Fibroblast of the conjunctiva (primary cell): ENCODE data around the gene CBFA2T2.
"Not testable (repeated sequence)": the region's sequence is repeated elsewhere in the genome, so short reads cannot be mapped to it uniquely, and the experiment has no call there.

ENCODE experiments used
- DNase-seq: peaks from one replicate; pipeline ENCODE4 v3.0.0-alpha.2; 2010; ENCODE audit warnings: low read depth

CBFA2T2 gene

DNA sequence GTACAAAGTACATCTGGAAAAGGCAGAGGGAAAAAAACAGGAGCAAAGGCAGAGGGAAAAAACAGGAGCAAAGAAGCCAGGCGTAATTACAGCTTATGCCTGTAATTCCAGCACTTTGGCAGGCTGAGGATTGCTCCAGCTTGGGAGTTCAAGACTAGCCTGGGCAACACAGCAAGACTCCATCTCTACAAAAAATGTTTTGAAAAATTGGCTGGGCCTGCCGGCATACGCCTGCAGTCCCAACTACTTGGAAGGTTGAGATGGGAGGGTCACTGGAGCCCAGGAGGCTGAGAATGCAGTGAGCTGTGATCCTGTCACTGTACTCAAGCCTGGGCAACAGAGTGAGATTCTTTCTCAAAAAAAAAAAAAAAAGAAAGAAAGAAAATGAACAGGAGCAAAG lies 19.0 kb upstream of the CBFA2T2 start:
- DNase-seq, result no peak

DNA sequence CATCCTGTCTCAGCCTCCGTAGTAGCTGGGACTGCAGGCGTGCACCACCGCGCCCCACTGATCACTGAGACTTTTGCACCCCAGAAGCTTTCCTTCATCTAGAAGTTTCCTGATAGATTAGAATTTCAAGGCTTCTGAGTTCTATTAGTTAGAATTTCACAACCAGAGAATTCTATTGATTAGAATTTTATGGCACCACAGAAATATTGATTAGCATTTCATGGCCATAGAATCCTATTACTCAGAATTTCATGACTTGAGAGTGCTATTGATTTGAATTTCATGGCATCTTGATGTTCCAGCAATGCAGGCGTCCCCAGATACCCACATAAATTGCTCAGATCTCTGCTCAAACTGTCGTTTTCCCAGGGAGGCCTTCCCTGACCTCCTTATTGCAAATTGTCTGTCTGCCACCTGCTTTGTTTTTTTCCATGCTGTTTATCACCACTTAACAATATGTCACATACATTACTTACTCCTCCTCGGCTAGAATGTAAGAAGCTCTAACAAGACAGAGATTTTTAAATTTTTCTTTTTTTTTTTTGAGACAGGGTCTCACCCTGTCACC lies 16.9 kb upstream of the CBFA2T2 start:
- DNase-seq, result no peak

DNA sequence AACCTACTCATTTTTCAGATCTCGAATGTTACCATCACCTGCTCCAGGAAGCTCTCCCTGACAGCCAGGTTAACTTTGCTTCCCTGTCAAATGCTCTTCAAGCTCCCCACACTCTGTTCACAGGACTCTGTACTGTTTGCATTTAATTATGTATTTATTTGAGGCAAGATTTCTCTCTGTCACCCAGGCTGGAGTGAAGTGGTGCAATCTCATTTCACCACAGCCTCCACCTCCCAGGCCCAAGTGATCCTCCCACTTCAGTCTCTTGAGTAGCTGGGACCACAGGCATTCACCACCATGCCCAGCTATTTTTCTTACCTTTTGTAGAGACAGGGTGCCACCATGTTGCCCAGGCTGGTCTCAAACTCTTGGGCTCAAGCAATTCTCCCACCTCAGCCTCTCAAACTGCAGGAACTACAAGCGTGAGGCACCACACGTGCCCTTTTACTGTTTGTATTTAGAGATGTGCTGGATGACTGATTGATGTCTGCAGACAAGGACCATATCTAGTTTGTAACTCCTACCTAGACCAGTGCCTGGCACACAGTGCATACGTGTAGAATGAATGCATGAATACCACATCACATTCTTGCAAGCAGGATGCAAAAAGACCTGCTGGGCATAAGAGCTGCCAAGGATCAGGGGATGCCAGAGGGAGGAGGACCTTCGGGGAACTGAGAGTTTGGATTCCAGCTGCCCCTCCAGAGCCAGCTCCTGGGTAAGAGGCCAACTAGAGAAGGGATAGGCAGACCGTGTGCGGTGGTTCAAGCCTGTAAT lies 15.6 kb upstream of the CBFA2T2 start:
- DNase-seq, result no peak

DNA sequence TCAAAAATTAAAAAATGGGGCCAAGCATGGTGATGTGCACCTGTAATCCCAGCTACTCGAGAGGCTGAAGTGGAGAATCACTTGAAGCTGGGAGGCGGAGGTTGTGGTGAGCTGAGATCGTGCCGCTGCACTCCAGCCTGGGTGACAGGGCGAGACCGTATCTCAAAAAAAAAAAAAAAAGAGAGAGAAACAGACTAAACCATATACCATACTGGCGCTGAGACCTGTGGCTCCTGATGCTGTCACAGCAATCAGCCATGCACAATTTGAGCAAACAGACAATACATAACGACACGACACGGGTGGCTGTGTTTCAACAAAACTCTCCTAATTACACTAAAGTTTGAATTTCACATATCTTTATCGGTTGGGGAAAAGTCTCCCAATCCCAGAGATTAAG lies 14.9 kb upstream of the CBFA2T2 start:
- no peak for DNase-seq

DNA sequence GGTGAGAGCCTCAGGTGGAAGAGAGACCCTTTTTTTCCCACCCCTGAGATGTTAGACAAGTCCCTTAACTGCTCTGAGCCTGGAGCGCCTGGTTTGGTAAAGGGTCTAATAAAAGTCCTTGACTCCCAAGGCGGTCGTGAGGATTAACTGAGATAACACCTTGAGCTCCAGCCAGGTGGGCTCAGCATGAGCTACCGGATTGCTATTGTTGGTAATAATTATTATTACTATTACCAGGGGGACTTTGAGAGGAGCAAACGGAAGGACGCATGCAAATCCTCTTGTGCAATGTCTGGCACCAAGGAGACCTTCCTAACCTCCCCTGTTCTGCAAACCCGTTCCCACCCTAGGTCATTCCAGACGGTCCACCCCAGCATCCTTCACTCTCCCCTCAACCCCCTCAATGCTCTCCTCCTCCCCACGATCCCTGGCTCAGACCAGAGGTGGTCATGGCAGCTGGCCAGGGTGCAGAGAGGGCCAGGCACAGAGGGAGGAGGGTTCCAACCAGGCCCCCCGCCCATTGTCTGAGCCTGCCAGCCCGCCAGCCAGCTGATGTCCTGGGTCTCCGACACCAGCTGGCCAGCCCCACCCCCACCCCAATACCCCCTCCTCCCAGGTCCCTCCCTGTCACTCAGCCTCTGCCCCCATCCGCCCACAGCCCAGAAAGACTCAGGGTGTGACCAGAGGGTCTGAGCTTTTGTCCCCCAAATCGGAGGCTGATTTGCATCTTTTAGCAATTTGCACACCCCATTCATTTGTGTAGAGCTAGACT lies 14.3 kb upstream of the CBFA2T2 start:
- no peak for DNase-seq

DNA sequence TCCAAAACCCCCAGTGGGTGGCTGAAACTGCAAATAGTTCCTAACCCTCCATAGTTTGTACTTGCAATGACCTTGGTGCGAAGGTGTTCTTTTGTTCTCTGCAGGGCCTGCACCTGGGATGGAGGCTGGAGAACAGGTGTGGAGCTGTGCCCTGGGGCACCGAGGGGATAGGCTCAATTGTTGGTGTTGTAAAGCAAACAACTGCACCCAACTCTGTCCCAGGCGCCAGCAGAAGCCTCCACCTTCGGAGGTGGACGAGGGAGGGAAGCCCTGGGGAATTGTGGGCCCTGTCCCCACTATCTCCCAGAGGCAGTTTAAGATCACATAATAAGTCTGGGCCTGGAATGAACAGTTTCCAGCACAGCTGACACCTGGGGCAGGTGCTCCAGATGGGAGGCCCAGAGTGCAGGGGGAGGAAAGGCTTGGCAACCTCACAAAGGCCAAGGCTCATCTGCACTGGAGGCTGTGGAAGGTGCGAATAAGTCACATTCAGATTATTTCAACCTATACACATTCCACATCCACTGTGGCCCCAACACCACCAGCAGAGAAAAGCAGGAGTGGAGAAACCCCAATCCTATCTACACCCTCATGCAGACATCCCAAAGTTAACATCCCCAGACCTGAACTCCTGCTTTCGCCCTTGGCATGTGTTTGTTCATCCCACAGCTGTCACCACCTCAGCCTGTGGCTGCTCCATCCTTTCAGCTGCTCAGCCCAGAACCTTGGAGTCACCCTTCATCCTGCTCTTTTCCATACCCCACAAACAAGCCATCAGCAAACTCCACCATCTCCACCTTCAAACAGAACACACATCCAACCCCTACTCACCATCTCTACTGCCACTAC lies 12.3 kb upstream of the CBFA2T2 start:
- DNase-seq, result no peak

DNA sequence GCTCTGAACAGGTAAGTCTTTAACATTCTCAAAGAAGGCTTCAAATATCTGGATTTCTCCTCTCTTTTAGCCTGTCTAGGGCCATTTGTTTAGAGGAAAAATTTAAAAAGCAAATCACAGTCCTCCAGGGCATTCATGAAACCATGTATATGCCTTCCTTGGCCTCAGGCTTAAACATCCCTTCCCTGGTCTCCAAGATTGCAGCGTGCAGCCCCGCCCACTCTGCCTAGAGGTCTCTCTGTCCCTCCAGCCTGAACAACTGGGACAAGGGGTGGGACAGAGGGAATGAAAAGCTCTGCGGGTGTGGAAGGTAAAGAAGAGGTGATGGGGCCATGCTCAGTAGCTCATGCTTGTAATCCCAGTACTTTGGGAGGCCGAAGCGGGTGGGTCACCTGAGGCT lies 9.8 kb upstream of the CBFA2T2 start:
- DNase-seq, result no peak

DNA sequence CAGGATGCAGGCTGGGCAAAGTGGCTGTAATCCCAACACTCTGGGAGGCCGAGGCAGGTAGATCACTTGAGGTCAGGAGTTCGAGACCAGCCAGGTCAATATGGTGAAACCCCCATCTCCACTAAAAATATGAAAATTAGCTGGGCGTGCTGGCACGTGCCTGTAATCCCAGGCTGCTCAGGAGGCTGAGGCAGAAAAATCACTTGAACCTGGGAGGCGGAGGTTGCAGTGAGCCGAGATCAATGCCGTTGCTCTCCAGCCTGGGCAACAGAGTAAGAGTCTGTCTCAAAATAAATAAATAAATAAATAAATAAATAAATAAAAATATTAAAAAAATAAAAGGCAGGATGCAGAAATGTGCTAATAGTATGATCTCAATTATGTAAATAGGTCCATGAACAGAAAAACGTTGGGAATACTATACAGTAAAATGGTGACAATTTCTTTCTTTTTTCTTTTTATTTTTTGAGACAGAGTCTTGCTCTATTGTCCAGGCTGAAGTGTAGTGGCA lies 8.4 kb upstream of the CBFA2T2 start:
- no peak for DNase-seq

DNA sequence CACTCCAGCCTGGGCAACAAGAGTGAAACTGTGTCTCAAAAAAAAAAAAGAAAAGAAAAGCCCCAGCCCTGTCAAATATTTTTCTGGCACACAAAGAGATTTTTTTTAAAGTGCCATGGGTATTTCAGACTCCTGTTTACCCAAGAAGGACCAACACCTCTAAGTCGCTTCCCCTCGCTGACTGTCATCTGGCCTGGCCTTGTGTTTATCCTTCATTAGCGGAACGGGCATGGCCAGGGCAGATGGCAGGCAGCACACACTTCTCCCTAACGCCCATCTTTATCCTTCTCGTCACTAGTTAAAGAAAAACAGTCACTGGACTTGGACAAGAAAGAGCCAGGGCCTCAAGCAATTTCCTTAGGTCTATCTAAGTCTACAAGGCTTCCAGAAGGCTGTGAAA lies 7.3 kb upstream of the CBFA2T2 start:
- no peak for DNase-seq

DNA sequence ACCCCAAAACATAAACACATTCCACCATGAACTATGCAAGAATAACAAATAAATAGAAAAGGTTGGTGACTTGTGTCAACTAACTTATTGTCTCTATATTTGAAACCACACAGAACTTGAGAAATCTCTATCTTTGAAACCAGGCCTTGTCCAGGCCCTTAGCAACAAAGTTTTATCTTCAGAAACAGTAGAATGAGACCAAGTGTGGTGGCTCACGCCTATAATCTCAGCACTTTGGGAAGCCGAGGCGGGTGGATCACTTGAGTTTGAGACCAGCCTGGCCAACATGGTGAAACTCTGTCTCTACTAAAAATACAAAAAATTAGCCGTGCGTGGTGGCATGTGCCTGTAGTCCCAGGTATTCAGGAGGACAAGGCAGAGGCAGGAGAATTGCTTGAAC lies 6.7 kb upstream of the CBFA2T2 start:
- not testable (repeated sequence) for DNase-seq

DNA sequence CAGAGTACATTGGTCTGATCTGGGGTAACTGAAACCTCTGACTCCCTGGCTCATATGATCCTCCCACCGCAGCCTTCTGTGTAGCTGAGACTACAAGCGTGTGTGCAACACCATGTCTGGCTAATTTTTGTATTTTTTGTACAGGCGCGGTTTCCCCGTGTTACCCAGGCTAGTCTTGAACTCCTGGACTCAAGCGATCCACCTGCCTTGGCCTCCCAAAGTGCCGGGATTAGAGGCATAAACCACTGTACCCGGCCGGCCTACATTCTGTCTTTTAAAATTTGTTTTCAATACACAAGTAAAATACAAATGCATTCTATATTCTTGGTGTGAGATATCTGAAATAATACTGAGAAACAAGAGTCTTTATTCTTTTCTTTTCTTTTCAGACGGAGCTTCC lies 1.7 kb upstream of the CBFA2T2 start:
- DNase-seq, result no peak

DNA sequence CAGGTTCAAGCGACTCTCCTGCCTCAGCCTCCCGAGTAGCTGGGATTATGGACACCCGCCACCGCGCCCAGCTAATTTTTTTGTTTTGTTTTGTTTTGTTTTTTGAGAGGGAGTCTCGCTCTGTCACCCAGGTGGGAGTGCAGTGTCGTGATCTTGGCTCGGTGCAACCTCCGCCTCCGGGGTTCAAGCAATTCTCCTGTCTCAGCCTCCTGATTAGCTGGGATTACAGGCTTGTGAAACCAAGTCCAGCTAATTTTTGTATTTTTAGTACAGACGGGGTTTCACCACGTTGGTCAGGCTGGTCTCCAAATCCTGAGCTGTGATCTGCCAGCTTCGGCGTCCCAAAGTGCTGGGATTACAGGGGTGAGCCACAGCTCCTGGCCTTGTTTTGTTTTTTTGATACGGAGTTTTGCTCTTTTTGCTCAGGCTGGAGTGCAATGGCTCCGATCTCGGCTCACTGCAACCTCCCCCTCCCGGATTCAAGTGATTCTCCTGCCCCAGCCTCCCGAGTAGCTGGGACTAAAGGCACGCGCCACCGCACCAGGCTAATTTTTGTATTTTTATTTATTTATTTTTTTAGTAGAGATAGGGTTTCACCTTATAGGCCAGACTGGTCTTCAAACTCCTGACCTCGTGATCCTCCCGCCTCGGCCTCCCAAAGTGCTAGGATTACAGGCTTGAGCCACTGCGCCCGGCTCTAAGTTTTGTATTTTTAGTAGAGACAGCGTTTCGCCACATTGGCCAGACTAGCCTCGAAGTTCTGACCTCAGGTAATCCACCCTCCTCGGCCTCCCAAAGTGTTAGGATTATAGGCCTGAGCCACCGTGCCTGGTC lies 1.0 kb upstream of the CBFA2T2 start:
- not testable (repeated sequence) for DNase-seq

DNA sequence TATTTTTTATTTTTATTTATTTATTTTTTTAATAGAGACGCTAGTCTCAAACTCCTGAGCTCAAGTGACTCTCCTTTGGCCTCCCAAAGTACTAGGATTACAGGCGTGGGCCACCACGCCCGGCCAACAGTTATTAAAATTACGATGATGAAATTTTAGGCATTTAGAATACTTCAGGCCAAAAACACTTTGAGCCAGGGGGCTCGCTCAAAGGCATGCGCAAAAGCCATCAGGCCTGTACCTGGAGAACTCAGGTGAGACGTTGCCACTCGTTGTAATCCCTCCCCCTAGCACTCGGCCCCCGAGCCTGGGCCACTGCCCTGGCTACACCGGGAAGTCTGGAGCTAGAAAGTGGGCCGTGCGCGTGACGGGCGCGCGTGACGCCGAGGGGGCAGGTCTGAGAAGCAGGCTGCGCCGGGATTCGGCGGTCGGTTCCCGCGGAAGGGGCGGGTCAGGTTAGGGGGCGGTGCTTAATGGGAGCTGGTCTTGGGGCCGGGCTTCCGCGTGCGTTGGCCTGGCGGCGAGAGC lies 337 bp upstream of the CBFA2T2 start:
- peak; percentile 92 for DNase-seq

DNA sequence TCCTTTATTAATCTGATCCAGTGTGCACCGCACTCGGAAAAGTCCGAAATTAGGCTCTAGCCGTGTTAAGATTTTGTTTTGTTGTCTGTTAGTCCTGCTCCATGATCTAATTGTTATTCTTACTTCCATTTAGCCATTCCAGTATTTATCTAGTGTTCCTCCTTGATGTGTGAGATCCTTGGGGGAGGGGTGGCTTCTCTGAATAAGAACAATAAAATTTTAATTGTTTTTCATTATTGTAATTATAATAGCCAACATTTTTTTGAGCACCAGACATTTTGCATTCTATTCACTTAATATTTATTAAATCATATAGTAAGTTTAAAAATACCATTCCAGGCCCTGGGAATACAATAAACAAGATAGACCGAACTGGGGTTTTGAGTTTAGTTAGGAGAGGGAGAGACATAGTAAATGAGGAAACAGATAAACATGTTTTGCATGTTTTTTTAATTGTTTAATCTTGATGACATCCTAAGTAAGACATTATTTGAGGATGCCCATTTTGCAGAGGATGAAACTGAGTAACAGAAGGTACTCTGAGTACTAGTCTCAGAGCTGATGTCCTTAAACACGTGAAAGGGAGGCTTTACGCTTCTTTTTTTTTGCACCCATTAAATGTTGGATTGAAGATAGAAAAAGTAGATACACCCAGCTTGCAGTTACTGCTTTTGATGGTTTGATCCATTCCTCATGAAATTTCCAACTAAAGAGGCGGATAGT lies 1.2 kb downstream of the CBFA2T2 start:
- no peak for DNase-seq

DNA sequence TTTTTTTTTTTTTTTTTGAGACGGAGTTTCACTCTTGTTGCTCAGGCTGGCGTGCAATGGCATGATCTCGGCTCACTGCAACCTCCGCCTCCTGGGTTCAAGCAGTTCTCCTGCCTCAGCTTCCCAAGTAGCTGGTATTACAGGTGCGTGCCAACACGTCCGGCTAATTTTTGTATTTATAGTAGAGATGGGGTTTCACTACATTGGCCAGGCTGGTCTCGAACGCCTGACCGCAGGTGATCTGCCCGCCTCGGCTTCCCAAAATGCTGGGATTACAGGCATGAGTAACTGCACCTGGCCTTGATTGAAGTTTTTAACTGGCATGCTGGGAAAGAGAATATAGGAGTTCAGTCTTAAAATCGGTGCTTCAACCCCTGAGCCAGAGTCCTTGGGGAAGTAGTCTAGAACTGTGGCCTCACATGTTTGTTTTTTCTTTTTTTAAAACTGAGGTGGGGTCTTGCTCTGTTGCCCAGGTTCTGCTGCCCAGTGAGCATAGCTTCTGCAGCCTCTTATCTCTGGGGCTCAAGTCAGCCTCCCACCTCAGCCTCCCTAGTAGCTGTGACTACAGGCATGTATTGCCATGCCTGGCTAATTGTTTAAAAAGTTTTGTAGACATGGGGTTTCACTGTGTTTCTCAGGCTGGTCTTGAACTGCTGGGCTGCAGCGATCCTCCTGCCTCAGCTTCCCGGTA lies 3.3 kb downstream of the CBFA2T2 start:
- no peak for DNase-seq

DNA sequence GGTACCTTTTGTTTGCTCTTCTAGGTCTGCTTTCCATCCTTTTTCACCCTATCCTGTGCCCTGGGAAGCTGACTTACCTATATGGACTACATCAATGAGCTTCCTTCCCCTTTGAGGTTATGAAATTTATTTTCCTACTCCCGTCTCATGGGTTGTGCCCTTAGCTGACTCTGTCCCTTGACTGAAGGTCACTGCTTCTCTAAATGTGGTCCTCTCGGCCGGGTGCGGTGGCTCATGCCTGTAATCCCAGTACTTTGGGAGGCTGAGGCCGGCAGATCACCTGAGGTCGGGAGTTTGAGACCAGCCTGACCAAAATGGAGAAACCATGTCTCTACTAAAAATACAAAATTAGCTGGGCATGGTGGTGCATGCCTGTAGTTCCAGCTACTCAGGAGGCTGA lies 6.9 kb downstream of the CBFA2T2 start:
- not testable (repeated sequence) for DNase-seq

DNA sequence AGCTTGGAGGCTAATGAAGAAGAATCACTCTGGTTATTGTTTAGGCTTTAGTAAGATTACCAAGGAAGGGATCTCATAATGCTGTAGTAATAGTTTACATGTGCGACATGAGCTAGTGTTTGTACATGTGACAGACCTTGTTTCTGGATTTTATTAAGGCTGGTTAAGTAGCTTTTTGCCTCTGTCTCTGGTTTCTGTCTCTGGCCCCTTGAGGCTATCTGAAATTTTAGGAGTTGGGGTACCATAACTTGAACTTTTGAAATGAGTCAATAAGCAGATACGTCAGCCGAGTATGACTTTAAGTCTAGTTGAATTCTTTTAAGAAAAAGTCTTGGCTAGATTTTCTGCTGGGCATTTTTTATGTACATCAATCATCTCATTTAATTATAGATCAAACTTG lies 9.5 kb downstream of the CBFA2T2 start:
- DNase-seq, result no peak

DNA sequence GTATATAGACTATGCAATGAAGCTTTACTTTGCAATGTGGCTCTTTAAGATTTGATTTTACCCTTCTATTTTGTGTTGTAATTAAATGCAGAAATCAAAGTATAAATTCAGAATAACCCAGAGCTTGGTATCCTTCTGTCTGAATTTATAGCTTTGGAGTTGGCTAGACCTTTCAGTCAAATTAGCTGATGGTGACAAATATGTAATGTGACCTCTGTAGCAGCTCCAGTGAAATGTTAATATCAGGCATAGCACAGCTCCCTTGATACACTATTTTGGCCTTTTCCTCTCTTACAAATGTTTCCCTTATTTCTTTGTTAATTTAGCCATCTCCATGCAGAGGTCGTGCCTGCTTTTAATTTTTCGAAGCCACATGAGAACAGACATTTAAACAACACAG lies 11.1 kb downstream of the CBFA2T2 start:
- DNase-seq, result no peak

DNA sequence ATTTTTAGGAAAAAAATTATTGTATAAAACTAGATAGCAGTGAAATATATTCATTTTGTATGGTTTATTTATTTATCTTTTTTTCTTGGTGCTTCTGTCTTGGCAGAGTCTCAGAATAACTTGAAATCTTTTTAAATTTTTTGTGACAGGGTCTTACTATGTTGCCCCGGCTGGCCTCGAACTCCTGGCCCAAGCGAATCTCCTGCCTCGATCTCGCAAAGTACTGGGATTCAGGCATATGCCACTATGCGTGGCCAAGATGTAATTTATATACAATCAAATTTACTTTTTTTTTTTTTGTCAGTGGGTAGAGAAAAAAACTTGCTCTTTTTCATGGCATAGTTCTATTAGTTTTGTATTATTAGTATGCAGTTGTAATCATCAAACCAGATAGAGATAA lies 13.7 kb downstream of the CBFA2T2 start:
- no peak for DNase-seq

DNA sequence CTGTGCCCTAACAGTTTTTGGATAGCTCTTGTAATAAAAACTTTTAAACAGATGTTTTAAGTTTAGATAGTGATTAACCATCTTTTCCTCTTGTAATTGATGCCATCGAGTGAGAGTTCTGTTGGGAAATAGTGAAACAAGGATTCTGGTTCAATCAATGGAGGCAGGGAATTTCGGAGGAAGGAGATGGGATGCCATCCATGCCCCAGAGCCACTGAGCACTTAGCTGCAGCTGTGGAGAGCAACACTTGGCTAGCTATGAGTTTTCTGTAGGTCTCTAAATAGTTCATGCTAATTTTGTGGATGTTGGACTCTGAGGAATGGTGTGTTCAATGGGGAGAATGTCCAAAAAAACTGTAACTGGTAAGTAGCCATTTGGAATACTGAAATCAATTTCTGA lies 16.7 kb downstream of the CBFA2T2 start:
- no peak for DNase-seq
